ENCODE results near the gene ZCCHC7.

ZCCHC7 gene

DNA sequence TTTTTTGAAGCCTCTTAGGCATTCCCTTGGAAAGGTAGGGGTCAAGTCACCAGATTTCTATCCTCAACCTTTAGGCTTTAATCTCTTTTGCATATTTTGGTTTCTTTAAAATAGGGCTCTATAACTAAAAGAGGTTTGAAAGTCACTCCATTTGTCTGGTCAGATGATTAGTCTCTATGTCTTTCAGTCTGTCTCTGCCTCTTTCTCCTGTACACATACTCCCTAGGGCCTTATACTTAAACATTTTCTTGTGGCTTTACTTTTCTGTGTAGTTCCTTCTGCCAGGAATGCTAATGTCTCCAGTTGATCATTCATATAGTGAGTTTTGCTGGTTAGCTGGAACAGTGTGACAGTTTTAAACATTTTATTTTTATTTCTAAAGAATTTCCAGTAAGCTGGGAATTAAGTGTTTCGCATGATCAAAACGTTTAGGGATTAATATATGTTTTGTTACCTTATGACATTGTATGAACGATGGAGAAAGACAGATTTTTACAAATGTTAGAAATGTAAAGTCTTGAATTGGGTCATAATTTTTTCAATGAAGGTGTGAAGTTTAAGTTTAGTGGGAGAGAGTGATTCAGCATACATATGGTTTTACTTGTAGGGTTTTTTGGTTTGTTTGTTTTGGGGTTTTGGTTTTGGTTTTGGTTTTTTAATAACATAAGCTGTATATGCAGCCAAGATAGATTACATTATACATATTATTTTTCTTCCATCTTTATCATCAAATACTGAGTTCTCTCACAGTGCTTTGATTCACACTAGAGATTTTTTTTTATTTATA, 90.6 kb downstream of the ZCCHC7 start:
- no peak for DNase-seq

- DNase-seq = no peak
Observed at GRCh38 chr9:37212435-37212834, 92.1 kb downstream of the ZCCHC7 start.

DNA sequence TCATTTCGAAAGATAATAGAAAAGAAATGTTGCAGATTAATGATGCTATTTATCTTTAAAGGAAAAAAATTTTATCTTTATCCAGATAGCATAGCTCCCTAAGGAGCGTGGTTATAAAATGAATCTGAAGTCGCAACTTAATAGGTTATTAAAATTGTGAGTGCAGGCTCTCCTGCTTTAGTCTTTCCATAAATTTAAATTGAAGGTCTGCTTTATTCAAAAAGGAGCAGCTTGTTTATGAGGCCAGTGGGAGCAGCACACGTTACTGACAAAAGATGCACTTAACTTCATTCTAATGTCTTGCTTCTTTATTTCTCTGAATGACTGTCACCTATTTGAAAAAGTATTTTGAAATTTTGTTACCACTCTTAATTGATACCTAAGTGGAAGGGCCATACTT, 95.0 kb downstream of the ZCCHC7 start:
- no peak for DNase-seq

- DNase-seq = peak; percentile 58
Observed at GRCh38 chr9:37215830-37216229, 95.5 kb downstream of the ZCCHC7 start.

GRCh38 chr9:37217161-37217560, 96.8 kb downstream of the ZCCHC7 start:
- no peak for DNase-seq

DNA sequence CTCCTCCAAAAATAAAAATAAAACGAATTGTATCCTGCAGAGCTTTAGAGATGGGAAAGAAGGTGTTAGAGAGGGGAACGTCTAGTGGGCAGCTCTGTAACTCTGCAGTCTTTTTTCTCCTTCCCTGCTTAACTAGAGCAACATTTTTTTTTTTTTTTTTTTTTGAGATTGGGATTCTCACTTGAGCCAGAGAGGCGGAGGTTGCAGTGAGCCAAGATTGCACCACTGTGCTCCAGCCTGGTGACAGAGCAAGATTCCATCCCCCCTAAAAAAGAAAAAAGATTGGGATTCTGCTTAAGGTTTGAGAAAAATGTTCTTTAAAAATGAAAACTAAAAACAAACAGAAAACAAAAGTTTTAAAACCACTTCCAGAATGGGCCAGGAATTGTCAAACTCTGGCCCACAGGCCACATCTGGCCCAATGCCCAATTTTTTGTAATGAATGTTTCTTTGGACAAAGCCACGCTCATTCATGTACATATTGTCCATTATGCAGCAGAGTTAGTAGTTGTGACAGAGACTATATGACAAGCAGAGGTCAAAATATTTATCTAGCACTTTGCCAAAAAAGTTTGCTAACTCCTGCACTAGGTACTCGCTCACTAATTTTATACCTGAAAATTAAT, 98.5 kb downstream of the ZCCHC7 start:
- DNase-seq = no peak

GRCh38 chr9:37220971-37221370, 100.6 kb downstream of the ZCCHC7 start:
- DNase-seq = peak; percentile 22

DNA sequence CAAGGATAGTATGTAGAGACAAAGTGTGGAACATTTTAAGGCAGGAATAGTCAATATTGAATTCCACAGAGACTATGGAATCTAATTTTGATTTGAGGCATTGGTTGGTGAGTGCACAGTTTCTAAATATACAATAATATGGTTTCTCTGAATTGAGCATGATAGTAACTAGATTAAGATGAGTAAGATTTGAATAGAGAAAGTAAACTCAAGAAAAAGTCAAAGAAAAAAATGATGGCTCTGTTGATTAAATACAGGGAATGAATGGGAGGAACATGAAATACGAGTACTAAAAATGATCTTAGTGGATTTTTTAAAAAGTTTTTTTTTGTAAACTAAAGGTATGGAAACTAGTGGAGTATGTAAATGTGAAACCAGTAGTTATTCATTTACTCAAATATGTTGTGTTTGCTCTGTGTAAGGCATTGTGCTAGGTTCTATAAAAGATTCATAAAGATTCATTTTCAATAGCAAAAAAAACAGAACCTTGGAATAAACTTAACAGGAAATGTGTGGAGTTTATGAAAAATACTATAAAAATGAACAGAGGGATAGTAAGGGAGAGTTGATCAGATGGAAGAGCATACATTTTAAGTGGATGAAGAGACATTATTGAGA, 101.2 kb downstream of the ZCCHC7 start:
- no peak for DNase-seq

- DNase-seq = no peak
Observed at GRCh38 chr9:37229455-37229854, 109.1 kb downstream of the ZCCHC7 start.

- no peak for DNase-seq
Observed at GRCh38 chr9:37229882-37230482, 109.6 kb downstream of the ZCCHC7 start.

DNA sequence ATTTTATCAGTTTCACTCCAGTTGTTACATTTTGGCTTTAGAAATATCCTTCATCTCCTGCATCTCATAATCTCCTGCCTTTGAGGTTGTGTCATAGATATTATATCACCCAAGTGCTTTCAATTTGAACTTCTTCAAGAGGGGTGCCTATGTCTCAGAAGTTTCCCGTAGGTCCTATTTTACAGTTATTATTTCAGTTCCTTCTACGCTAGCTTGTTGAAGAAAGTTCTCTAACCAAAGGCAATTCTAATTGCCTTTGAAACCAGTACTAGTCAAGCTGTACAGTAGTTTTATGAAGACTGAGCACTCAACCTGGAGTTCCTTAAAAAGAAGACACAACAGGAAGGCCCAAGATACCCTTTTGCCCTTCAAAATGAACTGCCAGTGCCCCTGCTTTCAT, 116.4 kb downstream of the ZCCHC7 start:
- no peak for DNase-seq

DNA sequence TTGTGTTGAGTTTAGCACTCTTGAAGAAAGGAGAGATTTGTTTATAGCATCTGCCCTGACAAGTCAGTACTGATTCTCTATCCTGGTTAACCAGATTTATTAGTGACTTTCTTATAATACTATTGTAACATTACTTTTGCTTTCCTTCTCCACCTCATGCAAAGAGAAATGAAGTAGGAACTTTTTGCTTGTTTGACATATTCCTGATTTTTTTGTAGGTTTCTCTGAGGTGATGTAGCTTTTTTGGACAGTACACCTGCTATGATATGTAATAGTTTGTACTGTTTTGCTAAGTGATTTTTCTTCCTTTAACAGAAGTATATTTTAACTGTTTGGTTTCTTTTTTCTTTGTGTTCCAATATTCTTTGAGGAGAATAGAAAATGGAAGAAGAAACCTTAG, 117.7 kb downstream of the ZCCHC7 start:
- DNase-seq = no peak

DNA sequence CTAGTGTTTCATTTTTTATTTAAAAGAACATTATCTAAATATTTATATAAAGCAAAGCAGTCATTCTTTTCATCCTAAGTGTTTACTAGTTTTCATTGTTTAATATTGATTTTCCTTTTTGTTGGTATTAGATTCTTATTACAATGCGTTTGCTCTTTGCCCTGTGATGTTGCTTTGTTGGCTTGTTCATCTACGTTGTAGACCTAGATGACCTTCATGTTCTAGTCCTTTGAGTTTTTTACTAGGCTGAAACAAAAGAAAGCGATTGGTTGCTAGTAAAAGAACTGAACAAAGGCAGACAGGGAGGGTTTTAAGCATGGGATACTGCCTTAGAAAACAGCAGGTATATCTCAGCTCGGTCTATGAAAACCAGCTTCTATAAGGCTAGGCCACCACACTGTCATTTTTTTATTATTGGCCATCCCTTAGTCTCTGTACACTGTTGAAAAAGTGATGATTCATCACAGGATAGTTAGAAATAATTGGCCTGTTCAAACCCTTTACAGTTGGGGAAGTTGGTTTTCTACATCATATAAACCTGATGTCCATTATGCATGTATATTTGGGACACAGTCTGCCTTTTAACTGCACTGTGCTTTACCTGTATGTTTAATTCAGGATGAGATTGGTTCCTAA, 119.0 kb downstream of the ZCCHC7 start:
- no peak for DNase-seq

- no peak for DNase-seq
Observed at GRCh38 chr9:37239921-37240320, 119.5 kb downstream of the ZCCHC7 start.

DNA sequence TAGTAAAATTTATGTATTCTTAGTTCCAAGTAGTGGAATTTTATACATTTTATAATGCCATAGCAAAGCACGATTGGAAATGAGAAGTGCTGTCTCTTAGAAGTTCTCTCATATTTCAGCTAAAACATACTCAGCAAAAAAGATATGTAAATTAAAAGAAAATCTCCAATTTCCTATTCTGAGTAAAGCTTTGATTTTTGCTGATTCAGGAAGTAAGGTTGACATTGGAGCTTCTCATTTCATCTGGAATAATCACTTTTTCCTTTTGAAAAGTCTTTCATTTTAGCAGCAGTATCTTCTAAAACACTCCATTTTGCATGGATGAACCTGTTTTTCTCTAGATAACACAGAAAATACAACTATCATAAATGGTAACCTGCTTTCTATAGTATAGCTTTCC, 121.0 kb downstream of the ZCCHC7 start:
- DNase-seq = no peak

GRCh38 chr9:37242089-37242488, 121.7 kb downstream of the ZCCHC7 start:
- no peak for DNase-seq

DNA sequence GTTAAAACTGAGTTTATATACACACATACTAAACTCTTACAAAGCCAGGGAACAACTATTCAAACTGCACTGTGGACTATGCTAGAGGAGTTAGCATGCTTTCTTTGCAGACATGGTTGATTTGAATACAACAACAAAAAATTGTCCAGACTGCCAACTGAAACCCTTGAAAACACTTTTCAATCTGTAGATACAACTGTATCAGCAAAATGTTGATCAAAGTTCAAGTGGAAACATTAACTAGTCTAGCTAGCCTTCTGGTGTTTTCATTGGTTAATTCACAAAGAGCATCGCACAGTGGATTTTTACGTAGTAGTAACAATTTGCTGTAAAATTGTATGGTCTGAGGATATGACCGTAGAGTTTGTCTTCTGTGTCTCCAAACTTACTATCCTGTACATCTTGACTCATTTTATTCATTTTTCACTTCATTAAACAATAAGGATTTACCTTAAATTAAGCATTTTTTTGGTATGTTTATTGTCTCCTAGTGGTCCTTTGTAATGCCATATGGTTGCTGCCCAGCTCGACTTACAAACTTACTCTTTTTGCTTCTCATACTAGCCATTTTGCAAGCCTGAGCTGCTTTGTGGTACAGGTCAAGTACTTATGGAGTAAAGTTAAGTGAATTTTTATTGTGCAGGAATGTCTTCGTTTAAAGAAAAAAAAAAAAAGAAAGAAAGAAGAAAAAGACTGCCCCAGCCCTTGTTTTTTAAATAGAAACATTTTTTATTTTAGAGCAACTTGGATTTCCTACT, 123.4 kb downstream of the ZCCHC7 start:
- no peak for DNase-seq

- DNase-seq = no peak
Observed at GRCh38 chr9:37246826-37247225, 126.5 kb downstream of the ZCCHC7 start.

- DNase-seq = no peak
Observed at GRCh38 chr9:37248651-37249163, 128.3 kb downstream of the ZCCHC7 start.

- no peak for DNase-seq
Observed at GRCh38 chr9:37251452-37251851, 131.1 kb downstream of the ZCCHC7 start.

- no peak for DNase-seq
Observed at GRCh38 chr9:37253377-37253937, 133.1 kb downstream of the ZCCHC7 start.

- DNase-seq = no peak
Observed at GRCh38 chr9:37255187-37255586, 134.8 kb downstream of the ZCCHC7 start.

Measured in fibroblast of skin of abdomen (primary cell).